ENCODE data around the gene SOS1. TPM values are rescaled to one million over a fixed set of nuclear protein-coding genes. Genes with fewer than 3 reads are reported as not detected.

The SOS1 gene
- total and polyA plus RNA-seq, 4 donors, result 3.9 to 97.6 (median 14.6) TPM

DNA sequence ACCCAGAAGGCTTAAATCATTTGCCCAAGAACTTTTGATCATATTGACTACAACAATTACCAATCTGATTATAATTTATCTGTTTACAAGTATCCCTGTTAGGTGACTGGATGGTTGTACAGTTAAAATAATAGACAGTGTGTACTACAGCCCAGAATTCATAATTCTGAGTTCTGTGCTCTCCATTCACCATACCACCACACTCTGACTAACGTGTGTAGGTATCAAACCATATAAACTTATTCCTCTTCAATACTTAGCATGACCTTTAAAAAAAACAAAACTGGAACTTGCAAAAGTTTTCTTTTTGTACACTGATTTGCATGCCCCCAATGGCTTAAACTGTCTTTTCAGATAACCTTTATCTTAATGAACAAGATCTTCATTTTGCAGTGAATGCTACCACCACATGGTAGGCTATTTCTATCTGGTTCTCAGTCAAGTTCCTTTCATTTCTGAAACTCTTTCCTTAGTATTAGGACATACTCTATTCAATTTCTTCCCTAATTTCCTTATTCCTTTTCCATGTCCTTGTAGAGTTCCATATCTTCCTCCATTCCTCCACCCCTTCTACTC is 50.9 kb downstream of the SOS1 start:
- no peak for ATAC-seq (ENCODE audit: insufficient read depth, low FRiP score)
- H3K4me1 ChIP-seq (ENCODE audit: control insufficient read depth in 5 of 5, insufficient read depth in 5 of 5, low read length in 5 of 5), result peaks cover 0 to 4% (median 0%) of the 10 kb centered on the region in 5 donors
- 91 to 97% methylated on average over 1 of the region's 1 CpG for WGBS, 2 donors
- H3K9ac ChIP-seq (ENCODE audit: insufficient read depth in 1 of 2, low read length in 2 of 2), result no peak overlapping the region
- H3K4me3 ChIP-seq, result no peak overlapping the region
- H3K36me3 ChIP-seq (ENCODE audit: control insufficient read depth in 4 of 4, insufficient read depth in 4 of 4, low read length in 4 of 4), result peaks cover 0 to 15% (median 2%) of the 10 kb centered on the region in 4 donors
- no peak for DNase-seq
- no peak overlapping the region for H3K27ac ChIP-seq (ENCODE audit: low read depth in 1 of 2, low read length in 1 of 2)
- TF ChIP-seq, protein P1, sequence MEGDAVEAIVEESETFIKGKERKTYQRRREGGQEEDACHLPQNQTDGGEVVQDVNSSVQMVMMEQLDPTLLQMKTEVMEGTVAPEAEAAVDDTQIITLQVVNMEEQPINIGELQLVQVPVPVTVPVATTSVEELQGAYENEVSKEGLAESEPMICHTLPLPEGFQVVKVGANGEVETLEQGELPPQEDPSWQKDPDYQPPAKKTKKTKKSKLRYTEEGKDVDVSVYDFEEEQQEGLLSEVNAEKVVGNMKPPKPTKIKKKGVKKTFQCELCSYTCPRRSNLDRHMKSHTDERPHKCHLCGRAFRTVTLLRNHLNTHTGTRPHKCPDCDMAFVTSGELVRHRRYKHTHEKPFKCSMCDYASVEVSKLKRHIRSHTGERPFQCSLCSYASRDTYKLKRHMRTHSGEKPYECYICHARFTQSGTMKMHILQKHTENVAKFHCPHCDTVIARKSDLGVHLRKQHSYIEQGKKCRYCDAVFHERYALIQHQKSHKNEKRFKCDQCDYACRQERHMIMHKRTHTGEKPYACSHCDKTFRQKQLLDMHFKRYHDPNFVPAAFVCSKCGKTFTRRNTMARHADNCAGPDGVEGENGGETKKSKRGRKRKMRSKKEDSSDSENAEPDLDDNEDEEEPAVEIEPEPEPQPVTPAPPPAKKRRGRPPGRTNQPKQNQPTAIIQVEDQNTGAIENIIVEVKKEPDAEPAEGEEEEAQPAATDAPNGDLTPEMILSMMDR (IDR thresholded peaks at IDR 0.05; ENCODE audit: control extremely low read depth, extremely low read depth), result no peak
- H3K27me3 ChIP-seq (ENCODE audit: control insufficient read depth in 3 of 3, insufficient read depth in 3 of 3, low read length in 2 of 3), result no peaks in the 10 kb centered on the region
- H3K9me3 ChIP-seq (ENCODE audit: control insufficient read depth in 4 of 4, insufficient read depth in 3 of 4, low read length in 3 of 4), result no peaks in the 10 kb centered on the region

DNA sequence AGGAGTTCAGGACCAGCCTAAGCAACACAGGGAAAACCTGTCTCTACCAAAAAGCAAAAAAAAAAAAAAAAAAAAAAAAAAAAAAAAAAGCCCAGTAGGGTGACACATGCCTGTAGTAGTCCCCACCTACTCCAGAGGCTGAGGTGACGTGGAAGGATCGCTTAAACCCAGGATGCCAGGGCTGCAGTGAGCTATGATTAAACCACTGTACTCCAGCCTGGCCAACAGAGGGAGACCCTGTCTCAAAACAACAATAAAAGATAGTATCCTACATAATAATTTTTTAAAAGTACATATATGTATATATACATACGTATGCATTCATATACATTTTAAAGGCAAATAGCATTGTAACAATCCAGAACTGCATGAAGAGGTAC is 51.7 kb downstream of the SOS1 start:
- 90 to 91% methylated on average over 3 of the region's 3 CpGs for WGBS, 2 donors
- Histone ChIP-seq H3K4me1 (ENCODE audit: control insufficient read depth in 5 of 5, insufficient read depth in 5 of 5, low read length in 5 of 5) (peaks cover 0 to 4% (median 0%) of the 10 kb centered on the region in 5 donors), H3K9me3 (ENCODE audit: control insufficient read depth in 4 of 4, insufficient read depth in 3 of 4, low read length in 3 of 4) (no peaks in the 10 kb centered on the region), H3K27me3 (ENCODE audit: control insufficient read depth in 3 of 3, insufficient read depth in 3 of 3, low read length in 2 of 3) (no peaks in the 10 kb centered on the region), H3K27ac (ENCODE audit: low read depth in 1 of 2, low read length in 1 of 2) (no peak overlapping the region), H3K4me3 (no peak overlapping the region), H3K9ac (ENCODE audit: insufficient read depth in 1 of 2, low read length in 2 of 2) (no peak overlapping the region), H3K36me3 (ENCODE audit: control insufficient read depth in 4 of 4, insufficient read depth in 4 of 4, low read length in 4 of 4) (peaks cover 0 to 13% (median 2%) of the 10 kb centered on the region in 4 donors)
- ATAC-seq (ENCODE audit: insufficient read depth, low FRiP score) (no peak), DNase-seq (no peak)
- TF ChIP-seq, protein P1 (IDR thresholded peaks at IDR 0.05; ENCODE audit: control extremely low read depth, extremely low read depth), result no peak

DNA sequence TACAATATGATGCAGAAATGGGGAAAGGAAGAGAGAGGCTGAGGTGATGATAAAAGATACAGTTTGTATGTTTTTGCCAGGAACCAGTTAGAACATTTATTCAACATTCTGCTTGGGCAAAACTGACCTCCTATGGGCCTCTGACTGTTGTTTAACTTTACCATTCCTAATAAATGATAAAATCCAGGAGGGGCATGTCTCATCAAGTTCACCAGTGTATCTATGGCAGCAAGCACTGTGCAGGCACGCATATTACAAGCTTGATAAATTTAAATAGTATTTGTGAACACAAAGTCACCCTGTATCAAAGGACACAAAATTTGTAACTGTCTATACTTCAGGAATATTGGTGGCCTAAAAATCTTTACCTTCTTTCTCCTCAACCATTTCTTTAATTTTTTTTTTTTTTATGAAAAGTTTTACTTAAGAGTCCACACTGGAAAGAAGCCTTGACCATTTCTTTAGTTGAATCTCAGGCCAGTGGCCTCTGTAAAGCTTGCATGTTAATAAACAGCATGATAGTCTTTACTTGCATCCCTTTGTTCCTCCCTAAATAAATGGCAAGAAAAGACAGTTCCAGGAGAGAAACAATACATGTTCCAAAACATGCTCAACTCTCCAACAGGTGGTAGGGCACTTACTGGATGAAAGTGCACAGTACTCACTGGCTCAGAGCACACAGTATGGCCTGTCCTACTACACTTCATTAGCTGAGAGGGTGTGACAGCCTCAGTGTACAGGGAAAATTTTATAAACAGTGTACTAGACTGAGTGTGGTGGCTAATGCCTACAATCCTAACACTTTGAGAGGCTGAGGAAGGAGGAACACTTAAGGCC is 52.3 kb downstream of the SOS1 start:
- Histone ChIP-seq H3K9me3 (ENCODE audit: control insufficient read depth in 4 of 4, insufficient read depth in 3 of 4, low read length in 3 of 4) (no peaks in the 10 kb centered on the region), H3K4me1 (ENCODE audit: control insufficient read depth in 5 of 5, insufficient read depth in 5 of 5, low read length in 5 of 5) (peaks cover 0 to 4% (median 0%) of the 10 kb centered on the region in 5 donors), H3K36me3 (ENCODE audit: control insufficient read depth in 4 of 4, insufficient read depth in 4 of 4, low read length in 4 of 4) (peaks cover 0 to 13% (median 2%) of the 10 kb centered on the region in 4 donors), H3K27ac (ENCODE audit: low read depth in 1 of 2, low read length in 1 of 2) (no peak overlapping the region), H3K4me3 (no peak overlapping the region), H3K9ac (ENCODE audit: insufficient read depth in 1 of 2, low read length in 2 of 2) (no peak overlapping the region), H3K27me3 (ENCODE audit: control insufficient read depth in 3 of 3, insufficient read depth in 3 of 3, low read length in 2 of 3) (no peaks in the 10 kb centered on the region)
- WGBS, 2 donors, result 82 to 90% methylated on average over 1 of the region's 1 CpG
- DNase-seq (no peak), ATAC-seq (ENCODE audit: insufficient read depth, low FRiP score) (no peak)
- TF ChIP-seq, protein P1 (IDR thresholded peaks at IDR 0.05; ENCODE audit: control extremely low read depth, extremely low read depth), result no peak
